ENCODE results near the gene NME7.
"Not testable (repeated sequence)": the region's sequence is repeated elsewhere in the genome, so short reads cannot be mapped to it uniquely, and the experiment has no call there.

The NME7 gene

DNA sequence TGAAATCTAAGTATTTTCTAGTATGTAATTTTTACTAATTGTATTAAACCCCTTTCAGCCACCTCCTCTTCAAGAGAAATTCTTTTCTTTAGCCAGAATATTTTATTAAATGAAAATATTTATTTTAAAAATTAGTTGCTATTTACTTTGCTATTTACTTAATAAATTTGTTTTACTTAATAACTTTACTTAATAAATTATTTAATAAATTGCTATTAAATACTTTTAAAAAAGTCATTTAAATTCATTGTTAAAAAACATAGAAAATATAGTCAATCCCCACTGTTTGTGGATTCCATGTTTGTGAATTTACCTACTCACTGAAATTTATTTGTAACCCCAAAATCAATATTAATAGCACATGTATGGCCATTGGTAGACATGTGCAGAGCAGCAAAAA, 155.5 kb downstream of the NME7 start:
- no peak for DNase-seq

DNA sequence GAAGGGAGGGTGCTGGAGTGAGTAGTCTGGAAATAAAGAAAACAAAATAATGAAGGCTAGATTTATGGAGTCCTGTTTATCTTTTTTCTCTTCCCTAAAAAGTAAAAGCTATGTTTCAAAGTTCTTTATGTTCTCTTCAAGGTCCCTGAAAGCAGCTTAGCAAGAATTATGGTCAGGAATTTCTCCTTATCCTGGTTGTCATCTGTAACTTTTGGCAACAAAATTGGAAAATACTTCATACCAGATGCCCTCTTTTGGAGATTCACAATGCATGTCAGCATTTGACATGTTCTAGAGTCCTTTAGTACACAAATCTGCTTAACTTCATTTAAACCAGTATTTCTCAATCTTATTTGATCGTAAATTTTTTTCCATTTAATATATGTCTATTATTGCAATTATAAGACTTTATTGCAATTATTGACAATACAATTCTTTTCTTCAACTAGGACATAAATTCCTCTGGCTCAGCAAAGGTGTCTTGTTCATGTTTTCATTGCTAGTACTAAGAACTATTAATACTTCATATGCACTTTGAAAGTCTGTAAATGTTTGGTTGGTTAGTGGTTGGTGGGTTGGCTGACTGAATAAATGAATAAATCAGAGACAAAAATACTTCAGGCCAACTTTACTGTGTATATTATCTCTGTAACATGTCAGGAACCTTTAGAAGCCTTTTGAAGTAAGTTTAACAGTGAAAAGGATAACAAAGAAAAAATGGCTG, 159.6 kb downstream of the NME7 start:
- no peak for DNase-seq

DNA sequence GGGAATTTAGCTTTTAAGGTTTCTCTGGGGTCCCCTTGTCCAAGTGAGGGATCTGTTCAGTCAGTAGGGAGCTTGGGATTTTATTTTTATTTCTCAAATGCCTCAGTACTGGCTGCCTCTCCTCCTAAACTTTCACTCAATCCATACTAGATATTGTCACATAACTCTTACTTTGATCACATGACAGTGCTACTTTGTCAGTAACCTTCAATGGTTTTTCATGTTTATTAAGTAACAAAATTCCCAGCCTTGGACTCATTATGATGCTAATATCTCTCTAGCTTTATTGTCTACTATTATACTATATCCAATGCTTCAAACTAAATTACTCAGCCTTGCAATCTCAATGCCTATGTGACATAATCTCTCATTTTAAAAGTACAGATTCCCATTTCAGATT, 163.4 kb downstream of the NME7 start:
- no peak for DNase-seq

DNA sequence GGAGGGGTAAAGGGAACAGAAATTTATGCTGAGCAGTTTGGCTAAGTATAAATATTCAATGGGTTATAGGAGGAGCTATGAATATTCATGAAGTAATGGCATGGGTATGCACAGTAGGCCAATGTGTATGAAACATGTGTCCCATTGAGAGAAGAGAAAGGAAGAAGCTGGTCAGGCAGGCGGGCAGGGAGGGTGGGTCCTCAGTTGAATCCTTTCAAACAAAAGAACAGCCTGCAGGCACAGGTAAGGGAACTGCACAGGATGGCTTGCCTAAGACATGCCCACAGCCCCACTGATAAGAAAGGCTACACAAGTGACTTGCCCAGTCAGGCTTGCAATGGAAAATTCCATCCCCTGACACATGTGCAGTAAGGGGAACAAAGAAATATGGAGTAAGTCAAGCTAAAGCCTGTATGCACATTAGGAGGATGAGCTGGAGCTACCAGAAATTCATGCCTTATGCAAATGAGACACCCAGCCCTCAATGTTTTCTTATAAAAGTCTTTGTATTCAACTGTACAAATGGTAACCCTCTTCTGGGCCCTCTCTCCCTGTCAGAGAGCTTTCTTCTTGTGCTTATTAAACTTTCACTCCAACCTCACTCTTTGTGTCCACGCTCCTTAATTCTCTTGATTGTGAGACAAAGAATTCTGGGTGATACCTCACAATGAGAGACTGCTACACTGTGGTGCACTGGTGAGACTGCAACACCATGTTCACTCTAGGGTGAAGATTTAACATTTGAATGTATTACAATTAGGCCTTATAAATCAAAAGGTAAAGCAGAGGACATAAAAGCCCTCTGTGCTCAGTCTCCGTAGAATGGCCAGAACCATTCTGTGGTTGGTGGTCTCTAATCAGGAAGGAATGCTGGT, 164.6 kb downstream of the NME7 start:
- DNase-seq = no peak

DNA sequence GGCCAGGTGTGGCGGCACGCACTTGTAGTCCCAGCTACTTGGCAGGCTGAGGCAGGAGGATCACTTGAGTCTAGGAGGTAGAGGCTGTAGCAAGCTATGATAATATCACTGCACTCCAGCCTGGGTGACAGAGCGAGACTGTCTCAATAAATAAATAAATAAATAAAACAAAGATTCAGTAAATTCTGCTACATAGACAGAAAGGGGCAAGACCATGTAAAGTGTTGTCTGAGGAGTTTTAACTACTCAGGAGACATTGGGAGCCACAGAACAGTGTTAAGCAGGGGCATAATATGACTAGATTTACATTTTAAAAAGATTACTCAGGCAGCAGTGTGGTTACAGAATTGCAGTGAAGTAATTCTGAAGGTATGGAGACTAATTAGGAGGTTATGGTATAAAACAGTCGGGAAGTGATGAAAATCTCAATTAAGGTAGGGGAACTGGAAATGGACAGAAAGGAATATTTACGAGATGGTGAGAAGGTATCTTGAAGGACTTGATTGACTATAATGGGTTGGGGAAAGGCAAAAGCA, 166.4 kb downstream of the NME7 start:
- no peak for DNase-seq

DNA sequence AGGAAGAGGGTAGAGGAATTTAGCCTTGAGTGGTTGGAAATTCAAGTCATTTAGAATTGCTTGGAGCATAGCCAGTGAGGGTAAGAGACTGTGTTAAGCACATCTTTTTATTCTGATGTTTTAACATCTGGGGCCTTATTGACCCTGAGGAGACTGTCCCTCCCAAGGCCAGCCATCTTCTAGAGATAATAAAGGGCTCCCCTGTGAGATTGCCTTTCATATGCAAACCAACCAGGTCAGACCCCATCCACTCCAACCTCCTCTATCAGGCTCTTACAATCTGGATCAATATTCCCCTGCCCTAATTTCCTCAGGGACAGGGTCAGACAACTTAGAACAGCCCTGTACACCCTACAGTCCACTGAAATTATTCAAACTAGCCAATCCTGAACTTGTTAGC, 167.3 kb downstream of the NME7 start:
- DNase-seq = no peak

DNA sequence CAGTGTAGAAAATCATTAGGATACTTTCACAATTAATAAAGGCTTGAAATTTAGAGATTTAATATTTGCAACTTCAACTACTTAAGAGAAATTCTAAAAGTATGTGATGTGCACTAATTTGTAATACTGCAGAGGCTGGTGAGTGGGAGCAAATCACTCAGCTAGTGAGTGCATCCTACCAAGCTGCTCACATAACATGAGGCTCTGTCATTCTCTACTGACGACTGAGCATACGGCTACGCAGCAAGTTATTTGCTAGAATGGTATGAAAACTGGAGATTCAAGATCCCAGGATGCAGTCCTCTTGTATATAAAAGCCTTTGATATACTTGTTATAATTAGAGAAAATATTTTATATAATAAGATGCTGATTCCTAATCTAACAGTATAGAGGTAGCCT, 171.0 kb downstream of the NME7 start:
- no peak for DNase-seq

DNA sequence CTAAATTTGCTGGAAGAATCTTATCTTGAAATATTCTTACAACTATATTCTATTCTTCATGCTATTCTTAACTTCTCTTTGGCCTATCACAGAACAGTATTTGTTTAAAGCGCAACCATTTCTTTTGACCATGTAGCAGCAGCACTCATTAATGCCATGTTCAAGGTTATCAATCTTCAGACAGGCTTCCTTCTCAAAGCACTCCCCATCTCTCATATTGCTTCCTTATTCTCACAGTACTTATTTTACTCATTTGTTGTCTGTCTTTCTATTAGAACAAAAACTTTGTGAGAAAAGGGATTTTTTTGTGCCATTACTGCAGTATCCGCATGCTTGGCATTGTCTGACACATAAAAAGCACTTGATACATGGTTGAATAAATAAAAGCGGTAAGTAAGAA, 171.4 kb downstream of the NME7 start:
- no peak for DNase-seq

DNA sequence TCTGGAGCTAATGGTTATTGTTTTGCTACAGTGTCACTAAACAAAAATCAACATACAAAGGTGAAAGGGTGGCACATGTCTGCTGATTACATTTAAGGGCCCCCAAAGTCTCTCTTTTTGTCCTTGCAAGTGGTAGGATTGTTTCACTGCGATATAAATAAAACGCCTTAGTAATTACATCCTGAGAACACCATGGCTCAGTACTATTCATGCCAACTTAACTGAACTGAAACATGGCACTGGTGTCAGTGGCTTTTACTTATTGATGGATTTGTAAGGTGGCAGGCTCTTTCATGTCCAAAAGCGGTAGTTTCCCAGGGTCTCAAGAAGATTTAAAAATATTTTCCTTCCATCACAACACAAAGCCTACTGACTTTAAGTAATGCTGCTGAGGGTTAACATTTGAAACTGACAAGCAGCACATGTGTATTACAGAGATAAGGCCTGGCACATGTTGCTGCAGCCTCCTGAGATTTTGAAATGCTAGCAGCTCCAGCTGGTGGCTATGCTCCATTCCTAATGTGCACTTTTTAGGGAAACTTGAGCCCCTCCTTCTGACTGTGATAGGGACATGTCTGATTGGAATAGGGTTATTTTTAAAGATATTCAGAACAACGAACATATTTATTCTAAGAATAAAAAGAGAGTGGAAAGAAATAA, 174.3 kb downstream of the NME7 start:
- DNase-seq = no peak

DNA sequence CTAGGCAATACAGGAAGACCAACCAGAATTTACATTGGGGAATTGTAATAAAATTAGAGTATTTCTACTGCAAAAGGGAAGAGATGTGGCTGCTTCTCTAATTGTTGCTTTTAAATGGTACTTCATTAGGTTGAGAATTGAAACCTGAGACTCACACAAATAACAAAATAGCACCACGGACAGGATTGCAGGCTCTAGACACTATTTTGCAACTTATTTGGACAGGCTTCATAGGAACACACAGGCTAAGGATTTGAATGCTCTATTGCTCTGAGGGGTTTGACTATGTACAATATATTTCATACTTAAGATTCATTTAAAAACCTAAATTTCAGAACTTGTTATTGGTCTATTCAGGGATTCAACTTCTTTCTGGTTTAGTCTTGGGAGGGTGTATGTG, 181.5 kb downstream of the NME7 start:
- no peak for DNase-seq

DNA sequence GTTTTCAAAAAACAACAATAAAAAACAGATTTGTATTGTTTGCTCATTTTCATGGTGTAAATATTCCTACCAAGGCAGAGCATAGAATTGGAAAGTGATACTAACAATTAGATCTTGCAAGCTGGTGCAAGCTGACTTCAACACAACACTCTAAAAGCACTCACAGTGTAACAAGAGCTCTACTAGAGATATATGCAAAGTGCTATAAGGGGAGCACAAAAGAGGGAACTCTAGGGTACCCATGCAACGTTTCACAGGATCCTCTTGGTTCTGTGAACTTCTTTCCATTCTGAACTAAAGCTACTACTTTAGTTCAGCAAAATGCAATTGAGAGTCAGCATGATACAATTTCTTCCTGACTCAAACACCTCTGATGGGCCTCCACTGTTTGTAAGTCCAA, 182.8 kb downstream of the NME7 start:
- DNase-seq = no peak

DNA sequence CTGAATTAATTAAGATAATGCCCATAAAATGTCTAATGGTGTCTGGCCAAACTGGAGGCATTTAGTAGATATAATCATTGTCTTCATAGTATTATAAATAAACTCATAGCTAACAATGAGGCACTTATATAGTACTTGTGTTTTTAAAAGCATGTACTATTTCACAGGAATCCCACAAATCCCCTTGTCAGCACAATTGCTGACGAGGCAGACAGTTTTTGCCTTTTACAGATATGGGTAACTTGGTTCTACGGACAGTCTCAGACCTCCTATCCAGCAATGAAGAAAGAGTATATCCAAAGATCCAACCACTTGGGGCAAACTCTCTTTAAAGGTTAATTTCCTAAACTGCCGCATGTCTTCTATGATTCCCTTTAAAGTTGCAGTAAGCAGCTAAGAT, 187.4 kb downstream of the NME7 start:
- DNase-seq = no peak

DNA sequence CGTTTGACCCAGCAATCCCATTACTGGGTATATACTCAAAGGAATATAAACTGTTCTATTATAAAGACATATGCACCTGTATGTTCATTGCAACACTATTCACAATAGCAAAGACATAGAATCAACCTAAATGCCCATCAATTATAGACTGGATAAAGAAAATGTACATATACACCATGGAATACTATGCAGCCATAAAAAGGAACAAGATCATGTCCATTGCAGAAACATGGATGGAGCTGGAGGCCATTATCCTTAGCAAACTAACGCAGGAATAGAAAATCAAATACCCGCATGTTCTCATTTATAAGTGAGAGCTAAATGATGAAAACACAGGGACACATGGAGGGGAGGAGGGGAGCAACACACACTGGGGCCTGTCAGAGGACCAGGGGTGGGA, 188.2 kb downstream of the NME7 start:
- DNase-seq = not testable (repeated sequence)

DNA sequence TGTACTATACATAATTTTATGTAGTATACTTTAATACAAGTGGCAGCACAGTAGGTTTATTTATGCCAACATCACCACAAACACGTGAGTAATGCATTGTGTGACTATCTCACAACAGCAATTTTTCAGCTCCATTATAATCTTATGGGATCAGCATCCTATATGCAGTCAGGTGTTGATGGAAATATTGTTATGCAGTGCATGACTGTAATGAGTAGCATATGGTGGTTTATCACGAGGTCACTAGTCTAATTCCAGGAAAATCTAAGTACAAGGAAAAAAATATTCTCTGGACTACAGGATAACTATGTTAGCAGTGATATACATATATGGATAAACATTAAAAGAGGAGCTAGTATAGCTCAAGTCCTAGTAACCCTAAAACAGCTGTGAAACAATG, 192.1 kb downstream of the NME7 start:
- no peak for DNase-seq

DNA sequence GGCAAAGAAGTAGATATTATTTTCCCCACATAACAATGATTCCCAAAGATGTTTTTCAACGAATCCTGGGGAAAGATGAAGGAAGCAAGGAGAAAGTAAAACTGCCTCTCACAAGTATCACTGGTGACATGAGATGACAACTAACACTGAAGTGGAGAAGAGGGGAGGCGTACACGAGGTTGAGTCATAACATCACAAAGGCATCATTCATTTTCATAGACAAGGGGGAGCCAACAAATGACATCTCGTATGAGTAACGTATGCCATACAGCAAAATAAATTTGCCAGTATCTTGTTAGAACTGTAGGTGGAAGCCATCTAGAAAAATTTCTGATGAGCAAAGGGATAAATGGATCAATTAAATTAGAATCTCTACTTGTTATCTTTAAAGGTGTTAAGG, 204.5 kb downstream of the NME7 start:
- no peak for DNase-seq

DNA sequence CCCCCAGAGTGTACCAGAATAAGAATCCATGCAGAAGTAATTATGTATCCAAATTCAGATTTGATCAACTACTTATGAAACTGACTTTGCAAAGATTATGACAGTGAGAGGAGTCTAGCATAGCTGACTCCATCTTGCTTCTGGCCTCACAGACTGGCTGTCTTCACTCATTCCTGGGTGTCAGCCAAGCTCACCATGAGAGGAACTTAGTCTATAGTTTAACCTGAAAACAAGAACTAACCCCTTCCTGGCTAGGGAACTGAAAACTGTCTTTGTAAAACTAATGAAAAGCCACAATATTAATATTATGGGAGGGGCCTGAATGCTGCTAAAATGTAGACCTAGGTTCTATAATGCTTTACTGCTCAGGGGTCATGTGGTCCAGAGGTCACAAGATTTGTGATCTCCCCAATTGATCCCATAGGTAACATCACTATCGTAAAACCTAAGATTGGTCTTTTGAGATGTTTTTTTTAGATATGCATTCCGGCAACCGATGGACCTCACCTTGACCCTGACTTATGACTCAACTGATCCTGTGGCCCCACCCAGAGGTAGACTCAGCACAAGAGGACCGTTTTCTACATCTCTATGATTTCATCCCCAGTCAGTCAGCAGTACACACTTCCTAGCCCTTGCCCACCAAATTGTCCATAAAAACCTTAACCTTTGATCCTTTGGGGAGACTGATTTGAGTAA, 206.0 kb downstream of the NME7 start:
- no peak for DNase-seq

DNA sequence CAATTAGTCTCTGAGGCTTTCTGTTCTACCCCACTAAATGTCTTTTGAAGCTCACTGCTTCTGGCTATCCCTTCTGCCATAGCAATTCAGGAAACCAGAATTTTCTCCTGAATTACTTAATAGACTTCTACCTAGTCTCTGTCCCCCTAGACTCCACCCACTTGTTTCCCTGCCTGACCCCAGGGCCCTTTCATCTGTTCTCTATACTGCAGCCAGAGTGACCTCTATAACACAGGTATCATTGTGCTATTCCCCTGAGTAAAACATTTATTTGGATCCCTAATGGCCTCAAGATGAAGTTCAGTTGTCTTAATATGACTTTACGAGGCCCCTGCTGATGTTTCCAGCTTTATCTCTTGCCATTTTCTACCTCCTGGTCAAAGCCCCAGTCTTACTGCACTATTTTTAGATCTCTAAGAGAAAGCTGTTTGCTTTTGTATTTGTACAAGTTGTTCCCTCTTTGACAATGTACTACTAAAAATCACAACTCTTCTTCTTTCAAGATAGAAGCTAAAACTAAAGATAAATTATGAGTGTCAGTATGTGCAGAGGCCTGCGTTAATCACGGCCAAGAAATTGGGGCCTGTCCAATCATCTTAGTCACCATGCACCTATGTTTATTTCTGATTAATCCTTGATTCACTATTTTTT, 206.6 kb downstream of the NME7 start:
- DNase-seq = no peak

DNA sequence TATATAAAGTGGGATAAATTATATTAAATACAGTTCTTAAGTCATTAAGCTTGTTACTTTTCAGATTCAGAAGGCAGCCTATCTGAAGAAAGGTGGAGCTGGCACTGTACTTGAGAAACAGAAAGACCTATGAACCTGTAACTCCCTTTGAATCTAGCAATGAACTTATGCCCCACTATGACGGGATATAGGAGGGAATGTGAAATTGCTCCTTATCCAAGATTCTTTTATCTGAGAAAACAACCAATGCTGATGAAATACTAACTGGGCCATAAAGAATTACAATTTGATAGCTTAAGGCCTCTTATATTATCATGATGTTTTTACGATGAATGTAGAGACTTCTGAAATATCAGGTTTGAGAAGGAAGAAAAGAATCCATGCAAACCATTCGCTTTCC, 211.0 kb downstream of the NME7 start:
- no peak for DNase-seq

DNA sequence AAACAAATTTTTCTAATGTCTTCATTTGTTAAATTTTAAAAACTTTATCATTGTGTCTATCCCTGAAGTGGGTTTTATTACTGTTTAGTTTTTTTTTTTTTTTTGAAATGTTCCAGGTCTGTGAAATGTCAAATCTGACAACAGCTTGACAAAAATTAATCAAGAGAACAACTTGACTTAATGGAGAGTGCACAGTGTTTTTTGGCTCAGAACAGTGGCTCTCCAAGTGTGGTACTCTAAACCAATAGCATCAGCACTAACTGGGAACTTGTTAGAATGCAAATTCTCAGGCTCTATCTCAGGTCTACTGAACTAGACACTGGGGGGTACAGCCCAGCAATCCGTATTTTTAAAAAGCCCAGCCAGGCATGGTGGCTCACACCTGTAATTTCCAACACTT, 211.9 kb downstream of the NME7 start:
- no peak for DNase-seq

DNA sequence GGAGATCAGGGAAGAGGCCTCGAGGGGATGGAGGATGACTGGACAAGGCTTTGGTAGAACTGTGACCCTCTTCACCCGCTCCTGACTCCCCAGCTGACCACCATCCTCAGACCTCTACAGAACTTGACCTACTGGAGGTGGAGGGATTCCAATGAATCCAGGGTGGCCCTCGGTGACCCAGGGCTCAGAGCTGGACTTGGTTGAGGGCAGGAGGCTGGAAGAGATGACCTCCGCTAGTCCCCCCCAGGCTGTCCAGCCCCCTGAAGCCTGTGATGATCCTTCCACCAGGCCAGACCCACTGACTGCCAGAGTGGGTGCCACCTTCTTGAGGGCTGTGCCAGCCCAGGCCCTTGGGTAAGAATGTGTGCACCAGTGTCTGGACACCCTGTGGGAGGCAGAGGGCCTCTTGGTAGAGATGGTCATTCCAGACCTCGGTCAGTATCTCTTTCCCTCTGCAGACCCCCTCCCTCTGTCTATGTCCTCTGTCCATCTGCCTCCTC, 216.2 kb downstream of the NME7 start:
- no peak for DNase-seq

DNA sequence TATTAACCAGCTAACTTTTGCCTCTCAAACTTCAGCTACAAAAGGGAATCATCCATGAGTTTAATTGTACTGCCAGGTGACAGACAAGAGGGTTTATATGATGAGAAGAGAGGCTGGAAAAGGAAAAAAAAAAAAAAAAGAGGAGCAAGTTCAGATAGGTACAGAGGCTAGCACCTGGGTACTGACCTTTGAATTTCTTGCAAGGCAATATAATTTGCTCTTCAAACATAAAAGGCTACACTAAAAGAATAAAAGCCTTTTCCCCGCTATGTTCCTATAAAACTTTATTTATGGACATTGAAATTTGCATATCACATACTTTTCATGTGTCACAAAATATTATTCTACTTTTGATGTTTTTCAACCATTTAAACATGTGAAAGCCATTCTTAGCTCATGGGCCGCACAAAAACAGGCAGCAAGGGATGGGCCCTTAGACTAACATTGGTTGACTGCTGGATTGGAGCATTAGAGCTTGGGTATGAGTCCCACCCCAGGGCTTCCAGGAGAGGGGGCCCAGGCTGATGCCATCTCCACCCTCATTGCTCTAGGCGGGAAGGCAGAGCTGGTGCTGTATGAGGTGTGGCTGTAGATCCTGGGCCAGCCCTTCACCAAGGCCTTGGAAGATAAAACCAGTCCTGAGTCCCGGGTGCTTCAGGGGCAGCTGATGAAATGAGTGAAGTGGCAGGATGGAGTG, 216.8 kb downstream of the NME7 start:
- DNase-seq = no peak
